HTR-8/SVneo (cell line): ENCODE measurements around the gene ELMO1.

Experiments used
- DNase-seq: peaks from one replicate; pipeline ENCODE4 v3.0.0; 2011; ENCODE audit warnings: low spot score, mixed read lengths; ENCODE audit not compliant: insufficient read length
- FAIRE-seq: peaks from 2 replicates; lab custom pipeline; 2011; peaks lifted over from hg19 to GRCh38; lab: Jason Lieb, UNC

The ELMO1 gene

GRCh38 chr7:37327288-37327687, 121.4 kb downstream of the ELMO1 start:
- FAIRE-seq (no peak), DNase-seq (no peak)

- no peak for FAIRE-seq
- DNase-seq, result no peak
Observed at GRCh38 chr7:37323966-37324365, 124.7 kb downstream of the ELMO1 start.

DNA sequence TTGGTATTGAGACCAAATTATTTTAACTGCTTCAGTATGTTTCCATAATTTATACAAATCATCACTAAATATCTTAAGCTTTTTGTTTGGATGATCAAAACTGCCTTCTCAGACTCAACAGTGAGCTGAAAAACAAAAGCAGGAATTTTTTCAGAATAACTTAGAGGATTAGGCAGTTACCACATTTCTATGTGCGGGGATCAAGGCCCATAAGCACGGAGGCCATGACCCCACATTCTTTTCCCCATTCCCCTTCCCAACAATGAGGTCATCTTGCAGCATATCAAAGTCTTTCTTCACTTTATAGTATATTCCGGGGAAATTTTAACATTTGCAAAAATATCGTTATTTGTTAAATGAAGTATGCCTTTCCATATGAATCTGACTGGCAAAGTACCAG, 125.8 kb downstream of the ELMO1 start:
- no peak for FAIRE-seq
- DNase-seq, result no peak

DNA sequence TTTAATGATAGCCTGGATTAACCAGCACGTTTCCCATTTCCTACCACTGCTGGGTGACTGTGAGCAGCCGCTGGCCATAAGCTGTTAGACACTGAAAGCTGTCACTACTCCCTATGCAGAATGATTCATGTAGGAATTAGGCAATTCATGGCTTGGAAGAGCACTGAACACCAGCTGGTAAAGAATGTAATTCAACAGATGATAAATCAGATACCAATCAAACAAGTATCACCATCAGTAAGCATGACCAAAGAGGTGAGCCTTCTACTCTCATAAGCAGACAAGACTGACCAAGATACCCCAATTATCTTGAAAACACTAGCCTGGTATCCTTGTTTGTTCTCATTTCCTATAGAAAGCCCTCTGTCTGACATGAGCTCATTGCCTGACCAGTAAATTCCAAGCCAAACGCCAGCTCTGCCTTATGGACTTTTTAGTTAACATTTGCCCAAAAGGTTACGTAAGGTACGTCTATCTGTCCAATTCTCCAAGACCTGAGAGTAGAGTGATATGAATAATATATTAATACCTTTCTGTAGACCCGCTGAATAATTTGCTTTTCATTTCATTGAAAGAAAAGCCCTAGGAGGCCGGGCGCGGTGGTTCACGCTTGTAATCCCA, 127.7 kb downstream of the ELMO1 start:
- no peak for FAIRE-seq

DNA sequence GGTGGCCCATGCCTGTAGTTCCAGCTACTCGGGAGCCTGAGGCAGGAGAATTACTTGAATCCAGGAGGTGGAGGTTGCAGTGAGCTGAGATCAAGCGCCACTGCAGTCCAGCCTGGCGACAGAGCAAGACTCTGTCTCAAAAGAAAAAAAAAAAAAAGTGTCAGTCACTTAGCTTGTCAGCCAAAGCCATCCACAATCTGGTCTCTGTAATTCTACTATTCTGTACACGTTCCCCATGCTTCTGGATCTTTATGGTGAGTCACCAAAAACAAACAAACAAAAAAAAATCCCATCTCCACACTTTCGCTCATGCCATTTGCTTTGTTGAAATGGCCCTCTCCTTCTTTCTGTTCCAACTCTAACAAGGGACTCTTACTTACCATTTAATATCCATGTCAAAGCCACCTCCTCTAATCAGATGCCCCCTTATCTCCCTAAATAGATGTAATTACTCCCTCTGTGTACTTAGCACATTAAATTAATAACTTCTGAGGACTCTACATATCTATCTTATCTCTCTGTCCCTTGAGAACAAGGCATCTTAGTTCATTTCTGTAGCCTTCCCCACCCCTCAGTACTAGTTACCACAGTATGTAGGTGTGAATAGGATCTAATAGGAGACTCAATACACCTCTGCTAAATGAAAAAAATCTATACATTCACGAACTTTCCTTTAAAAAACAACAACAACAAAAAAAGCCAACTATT, 128.4 kb downstream of the ELMO1 start:
- DNase-seq (no peak), FAIRE-seq (no peak)

More for the DNA sequence above, 127.7 kb downstream of the ELMO1 start:
- DNase-seq, result no peak

GRCh38 chr7:37318541-37318940, 130.1 kb downstream of the ELMO1 start:
- no peak for DNase-seq
- FAIRE-seq, result no peak

GRCh38 chr7:37315772-37316715, 132.6 kb downstream of the ELMO1 start:
- FAIRE-seq, result no peak
- DNase-seq, result no peak

DNA sequence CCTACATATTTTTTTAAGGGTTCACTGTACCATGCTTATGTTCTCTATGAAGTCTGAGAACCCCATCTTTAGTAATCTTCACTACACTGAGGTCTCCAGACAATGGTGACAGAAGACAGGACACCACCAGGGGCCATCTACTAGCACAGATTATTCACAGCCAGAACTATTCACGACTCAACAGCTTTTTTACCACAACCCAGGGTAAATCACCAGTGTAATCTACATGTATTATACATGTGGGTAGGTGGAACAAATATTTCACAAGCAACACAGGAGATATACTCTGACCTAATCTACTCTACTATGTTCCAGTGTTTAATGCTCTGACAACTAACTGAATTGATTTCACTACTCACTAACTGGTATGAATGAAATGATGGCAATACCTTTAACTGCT, 136.1 kb downstream of the ELMO1 start:
- no peak for DNase-seq
- FAIRE-seq, result no peak

DNA sequence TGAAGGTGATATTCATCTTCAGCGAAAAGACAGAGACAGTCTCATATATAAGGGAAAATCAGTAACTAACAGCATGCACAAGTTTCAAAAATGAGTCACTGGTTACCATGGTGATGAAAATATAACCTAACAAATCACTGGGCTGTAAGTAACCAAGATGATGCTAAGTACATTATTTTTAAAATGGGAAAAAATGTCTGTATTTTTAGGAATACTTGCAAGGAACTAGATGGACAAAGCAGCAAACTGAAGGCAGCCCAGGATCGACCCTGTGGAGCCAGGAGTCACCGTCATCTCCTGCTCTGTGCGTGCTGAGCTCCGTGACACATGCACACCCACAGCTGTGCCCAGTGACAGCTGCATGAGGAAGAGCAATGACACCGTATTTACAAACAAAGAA, 137.3 kb downstream of the ELMO1 start:
- DNase-seq (no peak), FAIRE-seq (no peak)

- no peak for FAIRE-seq
- no peak for DNase-seq
Observed at GRCh38 chr7:37310327-37311080, 138.2 kb downstream of the ELMO1 start.

GRCh38 chr7:37309493-37309892, 139.2 kb downstream of the ELMO1 start:
- FAIRE-seq (no peak), DNase-seq (no peak)

DNA sequence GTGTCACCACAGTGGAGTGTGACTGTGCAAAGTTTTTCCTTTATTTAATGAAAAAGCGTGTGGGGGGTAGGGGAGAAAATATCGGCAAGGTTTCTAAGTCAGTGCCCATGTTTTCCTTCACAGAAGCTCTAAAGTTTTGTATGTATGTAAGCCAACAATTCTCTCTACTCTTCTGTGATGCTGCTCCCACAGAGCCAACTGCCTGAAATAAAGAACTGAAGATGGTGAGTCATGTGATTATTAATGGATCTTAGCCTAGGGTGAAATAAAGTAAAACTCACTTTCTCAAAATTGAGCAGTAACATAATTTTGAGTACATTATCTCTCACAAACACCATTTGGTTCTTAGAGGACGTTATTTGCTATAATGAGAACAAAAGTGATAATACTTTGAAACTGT, 143.7 kb downstream of the ELMO1 start:
- FAIRE-seq (no peak), DNase-seq (no peak)

DNA sequence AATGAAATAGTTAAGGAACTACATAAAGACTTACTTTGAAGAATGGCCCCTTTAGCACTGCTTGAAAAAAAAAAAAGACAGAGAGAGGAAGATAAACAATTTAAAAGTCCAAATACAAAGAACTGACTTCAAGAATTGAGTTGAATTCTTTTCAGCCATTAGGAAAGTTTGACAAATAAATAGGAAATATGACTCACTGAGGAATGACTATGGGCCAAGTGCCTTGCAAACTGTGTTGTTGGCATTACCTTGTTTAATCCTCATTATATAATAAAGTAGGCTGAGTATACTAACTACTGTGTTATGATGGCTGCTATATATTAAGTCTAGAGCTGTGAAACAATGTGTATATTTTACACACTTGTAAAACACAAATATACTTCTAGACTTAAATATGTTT, 151.1 kb downstream of the ELMO1 start:
- FAIRE-seq, result no peak
- no peak for DNase-seq

DNA sequence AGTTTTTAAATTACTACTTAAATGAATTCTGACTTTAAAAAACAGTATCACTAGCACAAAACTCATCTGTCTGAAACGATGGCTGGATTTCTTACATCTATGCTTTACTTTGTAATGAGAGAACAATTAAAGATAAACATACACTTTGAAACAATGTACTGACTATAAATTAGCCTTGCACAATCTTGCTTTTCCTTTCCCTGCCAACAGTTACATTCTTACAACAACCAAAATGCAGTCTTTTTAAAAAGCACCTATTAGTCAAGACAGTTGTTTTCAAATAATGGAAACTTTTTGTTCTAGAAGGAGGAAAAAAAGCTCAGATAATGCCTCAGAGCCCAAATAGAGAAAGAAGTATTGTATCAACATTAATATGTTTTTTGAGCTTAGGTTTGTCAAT, 153.3 kb downstream of the ELMO1 start:
- DNase-seq (no peak), FAIRE-seq (no peak)

- FAIRE-seq (no peak), DNase-seq (no peak)
Observed at GRCh38 chr7:37290731-37291130, 157.9 kb downstream of the ELMO1 start.

DNA sequence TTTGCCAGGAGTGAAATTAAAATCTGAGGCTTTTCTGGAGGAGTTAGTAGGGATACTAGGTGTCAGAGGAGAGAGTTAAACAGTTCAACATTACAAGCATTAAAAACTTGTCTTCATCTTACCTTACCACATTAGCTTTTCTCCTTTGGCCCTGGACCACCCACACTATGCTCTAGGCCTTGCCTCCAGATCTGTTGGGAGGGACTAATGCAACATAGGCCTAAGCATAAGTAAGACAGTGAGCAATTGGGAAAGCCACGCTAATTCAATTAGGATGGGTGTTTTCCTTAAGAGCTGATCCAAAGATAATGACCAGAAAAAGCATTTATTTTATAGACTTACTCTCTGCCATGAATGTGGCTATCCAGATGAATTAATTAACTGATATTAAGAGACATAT, 158.9 kb downstream of the ELMO1 start:
- no peak for FAIRE-seq
- no peak for DNase-seq

- DNase-seq, result no peak
- no peak for FAIRE-seq
Observed at GRCh38 chr7:37289367-37289766, 159.3 kb downstream of the ELMO1 start.

DNA sequence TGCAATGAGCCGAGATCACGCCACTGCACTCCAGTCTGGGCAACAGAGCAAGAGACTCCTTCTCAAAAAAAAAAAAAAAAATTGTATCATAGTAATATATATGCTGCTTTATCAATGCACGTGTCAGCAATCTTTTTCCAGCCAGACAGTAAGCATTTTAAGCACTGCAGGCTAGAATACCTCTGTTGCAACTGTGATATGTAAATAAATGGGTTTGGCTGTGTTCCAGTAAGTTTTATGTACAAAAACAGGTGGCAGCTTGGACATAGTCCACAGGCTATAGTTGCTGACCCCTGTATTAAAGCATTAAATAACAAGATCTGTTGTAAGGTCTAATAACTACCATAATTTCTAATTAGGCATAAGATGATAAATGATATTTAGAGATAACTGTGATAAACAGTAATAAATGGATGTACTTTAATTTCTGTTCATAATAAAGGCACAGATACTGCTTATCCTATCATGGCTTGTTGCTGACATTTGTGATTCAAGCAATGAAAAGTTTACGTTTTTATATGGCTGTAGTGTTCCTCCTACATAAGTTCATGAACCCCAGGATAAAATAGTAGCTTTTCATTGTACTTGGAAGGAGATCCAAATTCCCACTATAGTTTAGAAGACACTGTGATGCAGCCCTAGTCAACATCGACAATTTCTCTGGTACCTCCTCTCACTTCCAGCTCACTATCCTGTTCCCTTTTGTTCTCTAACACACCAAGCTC, 161.4 kb downstream of the ELMO1 start:
- no peak for DNase-seq
- FAIRE-seq, result no peak

DNA sequence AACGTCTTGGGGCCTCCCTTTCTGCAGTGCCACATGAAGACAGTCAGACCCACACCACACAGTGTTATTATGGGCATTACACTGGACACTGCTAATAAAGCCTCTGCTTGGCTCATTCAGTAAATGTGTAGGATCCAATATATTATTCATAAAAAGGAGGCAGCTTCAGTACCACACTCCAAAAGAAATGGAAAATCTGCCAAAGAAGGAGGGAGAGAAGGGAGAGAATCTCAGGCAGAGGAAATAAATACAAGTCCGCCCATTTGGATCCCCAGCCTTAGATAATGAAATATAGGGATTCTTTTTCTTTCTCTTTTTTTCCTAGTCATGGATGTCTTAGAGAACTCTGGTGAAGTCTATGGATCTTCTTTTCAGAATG, 162.2 kb downstream of the ELMO1 start:
- DNase-seq (no peak), FAIRE-seq (no peak)
